Gastrocnemius medialis (tissue), 4 donors: ENCODE results near the gene UNC5A. TPM values are rescaled to one million over a fixed set of nuclear protein-coding genes. Genes with fewer than 3 reads are reported as not detected.
A peak's percentile ranks its signal among the peaks of the same experiment; 100 is the strongest.

Experiments used
- ATAC-seq, 2 donors: fragments of 150-250 bp; one replicate each; pipeline ENCODE4 v1.9.1; 2016
- DNase-seq, 2 donors: peaks; one replicate each; pipeline ENCODE4 v3.0.0-alpha.2; 2019
- H3K27ac ChIP-seq, 4 donors: fragments of 200-600 bp; sonication (generic); 1 replicate in 1 of 4; 2 replicates in 3 of 4; pipeline ENCODE4 v1.5.1; 2016 to 2018; ENCODE audit warnings: mild to moderate bottlenecking in 2 of 4, moderate library complexity in 1 of 4
- H3K27me3 ChIP-seq, 3 donors: fragments of 200-600 bp; sonication (generic) in 2 of 3; 1 replicate in 1 of 3; 2 replicates in 2 of 3; pipeline versions ENCODE4 v1.5.1 to v1.6.0; 2016 to 2019; ENCODE audit warnings: mild to moderate bottlenecking in 1 of 3, moderate library complexity in 1 of 3
- H3K36me3 ChIP-seq, 2 donors: fragments of 200-600 bp; sonication (generic) in 1 of 2; one replicate each; pipeline ENCODE4 v1.5.1; 2017 to 2018
- H3K4me1 ChIP-seq, 2 donors: fragments of 200-600 bp; sonication (generic) in 1 of 2; one replicate each; pipeline ENCODE4 v1.5.1; 2016 to 2017; ENCODE audit warnings: mild to moderate bottlenecking in 2 of 2
- H3K4me3 ChIP-seq, 4 donors: fragments of 200-600 bp; sonication (generic) in 3 of 4; 1 replicate in 1 of 4; 2 replicates in 3 of 4; pipeline ENCODE4 v1.5.1; 2016 to 2019; ENCODE audit warnings: mild to moderate bottlenecking in 2 of 4
- H3K9me3 ChIP-seq, 3 donors: fragments of 200-600 bp; sonication (generic) in 2 of 3; 1 replicate in 1 of 3; 2 replicates in 2 of 3; pipeline ENCODE4 v1.5.1; 2016 to 2019
- CTCF ChIP-seq, 5 experiments: fragments of 450-650 bp in 3 of 5; fragments of 200-600 bp in 2 of 5; sonication (generic) in 2 of 5; IDR thresholded peaks in 4 of 5; conservative IDR thresholded peaks in 1 of 5; 1 replicate in 4 of 5; 2 replicates in 1 of 5; pipeline ENCODE4 v1.5.1; 2016 to 2019; ENCODE audit warnings: antibody characterized with exemption in 5 of 5, mild to moderate bottlenecking in 3 of 5, moderate library complexity in 3 of 5
- POLR2A ChIP-seq, 2 donors: fragments of 450-650 bp; IDR thresholded peaks; one replicate each; pipeline ENCODE4 v1.6.1; 2017; ENCODE audit warnings: antibody characterized with exemption in 2 of 2, mild to moderate bottlenecking in 2 of 2, moderate library complexity in 2 of 2
- in situ Hi-C, 4 donors: fragments of 200-750 bp; cut with MboI; loops; one replicate each; pipeline versions ENCODE4 v1.15.0 to v1.8.0; 2017; ENCODE audit warnings: low sequenced_read_pairs in 4 of 4
- intact Hi-C: fragments of 100-400 bp; cut with DNase I; formaldehyde crosslinking; loops from one replicate; pipeline ENCODE4 v1.15.1; 2023; ENCODE audit warnings: low total_unique reads
- total RNA-seq, 4 donors: library from RNA; depleted of rRNA; stranded (reverse); fragments of >200 nt; gene quantifications; one replicate each; pipeline versions ENCODE4 v1.1.0 to v1.2.3, GENCODE V29; 2016

The UNC5A gene
- total RNA-seq, result under 1 TPM in 2 of 4 donors, not detected in 2; 0.10 to 0.55 TPM

- H3K27me3 ChIP-seq, result peaks cover 31 to 44% (median 41%) of the 10 kb centered on the region in 3 donors
- H3K4me1 ChIP-seq, result peaks cover 0 to 12% of the 10 kb centered on the region in 2 donors
- ATAC-seq, result no peak
- no peak for DNase-seq
- H3K4me3 ChIP-seq, result peak within 1 kb of the TSS; percentile 35 to 43 (median 39)
- in situ Hi-C loops (no loop called here), intact Hi-C loops (no loop called here)
- H3K36me3 ChIP-seq, result no peaks in the 10 kb centered on the region
- no peak for TF ChIP-seq CTCF (IDR thresholded peaks at IDR 0.05 in 4 of 5, conservative IDR thresholded peaks at IDR 0.05 in 1 of 5)
- TF ChIP-seq POLR2A (IDR thresholded peaks at IDR 0.05), result no peak
- H3K9me3 ChIP-seq, result no peaks in the 10 kb centered on the region
- no peak within 1 kb of the TSS for H3K27ac ChIP-seq
These were observed at the start of gene UNC5A for GRCh38 chr5:176810081-176810597. TSS of gene UNC5A (plus strand) at chr5:176810559. CDS start at chr5:176810751, 192 bp downstream.

DNA sequence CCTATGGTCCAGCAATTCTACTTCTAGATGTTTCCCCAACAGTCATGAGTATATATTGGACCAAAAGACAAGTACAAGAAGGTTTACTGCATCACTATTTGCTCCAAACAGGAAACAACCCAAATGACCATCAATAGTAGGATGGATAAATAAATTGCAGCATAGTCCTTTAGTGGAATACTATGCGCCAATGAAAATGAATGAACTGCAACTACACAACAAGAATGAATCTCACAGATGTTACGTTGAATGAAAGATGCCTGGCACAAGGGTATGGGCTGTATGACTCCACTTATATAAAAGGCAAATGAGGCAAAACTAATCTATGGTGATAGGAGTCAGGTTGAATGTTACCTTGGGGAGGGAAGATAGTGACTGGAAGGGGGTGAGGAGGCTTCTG lies 48.6 kb upstream of the UNC5A start:
- H3K4me3 ChIP-seq, result no peak overlapping the region
- H3K27me3 ChIP-seq, result peaks cover 0 to 4% (median 3%) of the 10 kb centered on the region in 3 donors
- no peak for DNase-seq
- no peak for ATAC-seq
- H3K9me3 ChIP-seq, result peaks cover 0 to 4% (median 0%) of the 10 kb centered on the region in 3 donors
- in situ Hi-C loops (no loop called here), intact Hi-C loops (no loop called here)
- H3K27ac ChIP-seq, result no peak overlapping the region
- no peaks in the 10 kb centered on the region for H3K36me3 ChIP-seq
- TF ChIP-seq POLR2A (IDR thresholded peaks at IDR 0.05) (no peak), CTCF (IDR thresholded peaks at IDR 0.05 in 4 of 5, conservative IDR thresholded peaks at IDR 0.05 in 1 of 5) (no peak)
- H3K4me1 ChIP-seq, result no peaks in the 10 kb centered on the region

DNA sequence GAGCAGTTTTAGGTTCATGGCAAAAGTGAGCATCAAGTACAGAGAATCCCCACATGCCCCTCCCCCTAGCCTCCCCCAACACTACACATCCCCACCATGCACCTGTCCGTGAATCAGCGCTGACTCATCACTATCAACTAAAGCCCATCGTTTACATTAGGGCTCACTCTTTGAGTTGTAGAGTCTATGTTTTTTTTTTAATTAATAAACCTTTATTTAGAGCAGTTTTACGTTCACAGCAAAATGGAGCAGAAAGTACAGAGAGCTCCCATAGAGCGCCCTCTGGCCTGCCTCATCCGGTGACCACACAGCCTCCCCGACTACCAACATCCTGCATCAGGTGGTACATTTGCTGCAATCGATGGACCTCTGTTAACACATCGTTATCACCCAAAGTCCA lies 47.9 kb upstream of the UNC5A start:
- in situ Hi-C loops, result no loop called here
- TF ChIP-seq POLR2A (IDR thresholded peaks at IDR 0.05) (no peak), CTCF (IDR thresholded peaks at IDR 0.05 in 4 of 5, conservative IDR thresholded peaks at IDR 0.05 in 1 of 5) (no peak)
- Histone ChIP-seq H3K9me3 (peaks cover 0 to 4% (median 0%) of the 10 kb centered on the region in 3 donors), H3K27me3 (peaks cover 0 to 7% (median 2%) of the 10 kb centered on the region in 3 donors), H3K4me3 (no peak overlapping the region), H3K36me3 (no peaks in the 10 kb centered on the region), H3K4me1 (no peaks in the 10 kb centered on the region), H3K27ac (no peak overlapping the region)
- ATAC-seq (no peak), DNase-seq (no peak)
- intact Hi-C loops, result no loop called here

- TF ChIP-seq POLR2A (IDR thresholded peaks at IDR 0.05), result no peak
- no peak for TF ChIP-seq CTCF (IDR thresholded peaks at IDR 0.05 in 4 of 5, conservative IDR thresholded peaks at IDR 0.05 in 1 of 5)
- H3K27me3 ChIP-seq, result peaks cover 0 to 20% (median 11%) of the 10 kb centered on the region in 3 donors
- no peak overlapping the region for H3K4me3 ChIP-seq
- DNase-seq (no peak), ATAC-seq (no peak)
- in situ Hi-C loops (no loop called here), intact Hi-C loops (no loop called here)
- H3K4me1 ChIP-seq, result no peaks in the 10 kb centered on the region
- H3K27ac ChIP-seq, result no peak overlapping the region
- peaks cover 0 to 4% (median 0%) of the 10 kb centered on the region in 3 donors for H3K9me3 ChIP-seq
- no peaks in the 10 kb centered on the region for H3K36me3 ChIP-seq
These were observed 44.7 kb upstream of the UNC5A start for GRCh38 chr5:176765687-176766086.
